ENCODE measurements around the gene GCSH. TPM values are rescaled to one million over a fixed set of nuclear protein-coding genes. Genes with fewer than 3 reads are reported as not detected.

GCSH gene
- total RNA-seq, 1 experiment from 2014 or later, result 35.0 TPM

DNA sequence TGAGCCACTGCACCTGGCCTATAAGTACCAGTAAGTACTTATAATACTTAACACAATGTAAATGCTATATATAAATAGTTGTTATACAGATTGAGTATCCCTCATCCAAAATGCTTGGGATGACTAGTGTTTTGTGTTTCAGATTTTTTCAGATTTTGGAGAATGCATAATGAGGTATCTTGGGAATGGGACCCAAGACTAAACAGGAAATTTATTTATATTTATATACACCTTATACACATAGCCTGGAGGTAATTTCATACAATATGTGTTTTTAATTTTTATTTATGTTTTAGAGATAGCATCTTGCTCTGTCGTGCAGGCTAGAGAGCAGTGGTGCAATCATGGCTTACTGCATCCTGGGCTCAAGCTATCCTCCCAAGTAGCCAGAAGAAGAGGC lies 9.8 kb upstream of the GCSH start:
- no peak for DNase-seq (ENCODE audit: low read depth)

GRCh38 chr16:81101702-81102101 lies 5.5 kb upstream of the GCSH start:
- DNase-seq (ENCODE audit: low read depth), result no peak

DNA sequence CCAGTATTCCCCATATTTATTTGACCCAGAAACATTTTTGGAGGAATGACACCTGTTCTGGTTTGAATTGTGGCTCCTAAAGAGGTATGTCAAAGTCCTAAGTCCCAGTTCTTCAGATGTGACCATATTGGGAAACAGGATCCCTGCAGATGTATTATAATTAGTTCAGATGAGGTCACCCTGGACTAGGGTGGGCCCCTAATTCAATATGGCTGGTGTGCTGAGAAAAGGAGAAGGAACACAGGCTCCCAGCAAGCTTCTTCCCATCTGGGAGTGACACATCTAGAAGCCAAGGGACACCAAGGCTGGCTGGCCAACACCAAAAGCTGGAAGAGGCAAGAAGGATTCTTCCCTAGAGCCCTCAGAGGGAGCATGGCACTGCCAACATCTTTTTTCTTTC lies 3.8 kb upstream of the GCSH start:
- DNase-seq (ENCODE audit: low read depth), result no peak

DNA sequence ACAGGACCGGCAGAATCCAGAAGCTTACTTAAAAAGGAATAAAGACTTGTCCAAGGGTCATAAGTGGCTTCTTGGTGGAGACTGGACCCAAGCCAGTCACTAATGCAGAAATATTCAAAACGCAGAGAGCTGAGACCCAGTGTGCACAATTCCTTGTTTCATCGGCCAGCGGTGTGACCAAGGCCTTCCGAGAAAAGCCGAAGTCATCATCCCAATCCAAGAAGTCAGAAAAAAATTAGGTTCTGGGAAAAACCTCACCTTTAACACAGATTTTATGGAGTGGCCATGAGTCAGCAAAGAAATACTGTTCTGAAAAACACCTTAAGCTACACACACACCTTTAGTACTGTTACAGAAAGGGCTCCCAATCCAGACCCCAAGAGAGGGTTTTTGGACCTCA lies 1.0 kb upstream of the GCSH start:
- no peak for DNase-seq (ENCODE audit: low read depth)

DNA sequence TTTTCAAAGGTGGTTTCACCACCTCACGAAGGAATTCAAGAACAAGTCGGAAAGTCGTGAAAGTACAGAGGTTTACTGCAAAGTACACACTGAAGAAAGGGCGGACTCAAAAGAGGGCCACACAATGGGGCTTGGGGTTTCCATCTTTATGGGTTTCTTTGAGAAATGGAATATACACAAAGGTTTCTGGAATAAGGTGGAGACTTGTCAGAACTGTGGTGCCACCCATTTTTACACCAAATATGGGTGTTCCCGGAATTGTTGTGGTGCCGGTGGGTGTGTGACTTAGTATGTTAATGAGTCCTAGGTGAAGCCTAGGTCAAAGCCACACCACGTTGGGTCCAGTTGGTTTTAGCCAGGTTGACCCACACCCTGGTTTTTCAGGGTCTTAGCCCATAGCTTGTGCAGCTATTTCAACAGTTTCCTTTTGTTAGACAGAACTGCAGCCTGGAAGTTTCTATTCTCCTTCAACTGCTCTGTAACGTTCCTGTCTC lies 567 bp upstream of the GCSH start:
- no peak for DNase-seq (ENCODE audit: low read depth)

GRCh38 chr16:81095653-81095952 lies 592 bp downstream of the GCSH start:
- DNase-seq (ENCODE audit: low read depth), result no peak

DNA sequence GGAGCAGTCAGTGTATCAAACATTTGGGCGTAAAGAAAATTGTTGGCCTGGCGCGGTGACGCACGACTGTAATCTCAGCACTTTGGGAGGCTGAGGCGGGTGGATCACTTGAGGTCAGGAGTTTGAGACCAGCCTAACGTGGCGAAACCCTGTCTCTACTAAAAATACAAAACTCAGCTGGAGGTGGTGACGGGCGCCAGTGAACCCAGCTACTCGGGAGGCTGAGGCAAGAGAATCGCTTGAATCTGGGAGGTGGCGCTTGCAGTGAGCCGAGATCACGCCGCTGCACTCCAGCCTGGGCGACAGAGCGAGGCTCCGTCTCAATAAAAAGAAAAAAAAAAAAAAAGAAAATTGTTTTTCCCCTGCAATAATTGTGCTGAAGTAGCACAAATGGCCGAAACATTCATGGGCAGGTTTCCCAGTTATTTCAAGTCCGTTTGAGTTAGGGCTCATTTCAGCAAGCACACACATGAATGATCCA lies 1.4 kb downstream of the GCSH start:
- peak; percentile 1 for DNase-seq (ENCODE audit: low read depth)

DNA sequence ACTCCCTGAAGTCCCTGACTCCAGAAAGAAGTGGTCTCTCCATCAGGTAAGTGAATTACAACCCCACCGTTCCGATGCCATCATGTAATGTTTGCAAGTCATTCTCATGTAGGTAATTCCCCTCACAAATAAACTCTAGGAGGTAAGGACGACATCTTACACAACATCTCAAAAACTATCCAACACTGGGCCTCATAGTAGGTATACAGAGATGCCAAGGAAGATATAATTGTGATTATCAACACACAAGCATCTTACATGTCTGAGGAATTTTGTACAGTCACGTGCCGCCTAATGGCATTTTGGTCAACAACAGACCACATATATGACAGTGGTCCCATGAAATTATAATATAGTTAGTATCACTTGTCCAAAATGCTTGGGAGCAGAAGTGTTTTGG lies 7.4 kb downstream of the GCSH start:
- DNase-seq (ENCODE audit: low read depth), result no peak

DNA sequence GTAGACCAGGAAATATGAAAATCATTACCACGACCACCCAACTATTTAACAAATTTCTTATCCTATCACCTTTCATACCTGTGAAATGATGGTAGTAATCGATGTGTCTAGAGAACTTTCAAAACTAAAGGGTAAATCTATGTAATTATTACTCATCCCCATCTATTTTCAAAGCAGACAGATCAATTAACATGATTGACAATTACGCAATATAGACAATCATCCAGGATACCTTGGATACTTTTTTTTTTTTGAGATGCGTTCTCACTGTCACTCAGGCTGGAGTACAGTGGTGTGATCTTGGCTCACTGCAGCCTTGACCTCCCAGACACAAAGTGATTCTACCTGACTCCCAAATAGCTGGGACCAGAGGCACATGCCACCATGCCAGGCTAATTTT lies 15.2 kb downstream of the GCSH start:
- DNase-seq (ENCODE audit: low read depth), result no peak

DNA sequence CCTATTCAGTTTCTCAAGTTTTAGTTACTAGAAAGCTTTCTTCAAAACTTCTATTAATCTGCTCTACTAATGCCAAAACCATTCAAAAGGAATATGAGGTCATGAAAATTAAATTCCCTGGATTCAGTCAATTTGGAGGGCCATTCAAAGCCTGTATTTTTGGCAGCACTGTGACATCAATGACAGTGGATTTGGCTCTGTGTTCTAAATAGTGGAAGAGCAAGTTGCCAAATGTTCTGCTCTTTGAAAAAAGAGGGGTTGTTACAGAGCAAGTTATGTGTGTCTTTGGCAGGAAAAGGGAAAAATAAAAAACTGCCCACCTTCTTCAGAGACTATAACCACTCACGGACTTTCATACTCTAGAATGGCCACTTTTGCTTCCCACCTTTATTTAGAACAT lies 16.0 kb downstream of the GCSH start:
- DNase-seq (ENCODE audit: low read depth), result no peak

DNA sequence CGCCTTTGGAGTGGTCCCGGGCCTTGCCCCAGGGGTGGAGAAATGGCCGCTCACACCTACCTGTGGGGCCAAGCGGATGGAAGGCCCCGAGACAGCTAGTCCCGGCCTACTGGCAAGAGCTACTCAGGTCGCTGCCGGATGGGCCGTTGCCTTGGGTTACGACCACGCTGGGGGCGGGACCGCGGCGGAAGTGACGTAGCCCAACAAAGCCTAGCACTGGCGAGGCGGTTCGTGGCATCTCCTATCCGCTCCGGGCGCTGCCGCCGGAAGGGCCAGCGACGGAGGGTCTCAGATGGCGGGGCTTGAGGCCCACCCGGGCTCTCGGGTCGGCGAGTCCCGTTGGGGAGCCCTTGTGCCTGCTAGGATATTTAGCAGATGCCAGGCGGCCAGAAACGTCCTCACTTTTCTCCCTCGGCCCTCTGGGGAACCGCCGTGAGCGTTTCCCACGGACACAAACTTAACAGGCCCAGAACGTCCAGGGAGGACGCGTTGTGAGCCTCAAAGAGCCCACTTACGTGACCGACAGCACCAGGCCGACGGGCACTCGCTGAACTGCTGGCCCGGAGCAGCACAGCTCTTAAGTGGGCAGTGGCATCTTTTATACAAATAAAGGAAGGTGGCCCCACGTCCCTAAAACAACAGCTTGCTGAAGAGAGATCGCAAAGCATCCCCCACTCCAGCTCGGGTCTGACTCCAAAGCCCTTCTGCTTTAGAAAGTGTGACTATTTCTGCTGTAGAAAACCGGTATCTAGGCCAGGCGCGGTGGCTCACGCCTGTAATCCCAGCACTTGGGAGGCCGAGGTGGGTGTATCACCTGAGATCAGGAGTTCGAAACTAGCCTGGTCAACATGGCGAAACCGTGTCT lies 18.9 kb downstream of the GCSH start, which contains the start of gene C16orf46:
TSS of gene C16orf46 (minus strand) at position 163 of the 865 bp plus-strand sequence. CDS start 13,283 bp downstream, outside the sequence.
- DNase-seq (ENCODE audit: low read depth), result peak; percentile 92

DNA sequence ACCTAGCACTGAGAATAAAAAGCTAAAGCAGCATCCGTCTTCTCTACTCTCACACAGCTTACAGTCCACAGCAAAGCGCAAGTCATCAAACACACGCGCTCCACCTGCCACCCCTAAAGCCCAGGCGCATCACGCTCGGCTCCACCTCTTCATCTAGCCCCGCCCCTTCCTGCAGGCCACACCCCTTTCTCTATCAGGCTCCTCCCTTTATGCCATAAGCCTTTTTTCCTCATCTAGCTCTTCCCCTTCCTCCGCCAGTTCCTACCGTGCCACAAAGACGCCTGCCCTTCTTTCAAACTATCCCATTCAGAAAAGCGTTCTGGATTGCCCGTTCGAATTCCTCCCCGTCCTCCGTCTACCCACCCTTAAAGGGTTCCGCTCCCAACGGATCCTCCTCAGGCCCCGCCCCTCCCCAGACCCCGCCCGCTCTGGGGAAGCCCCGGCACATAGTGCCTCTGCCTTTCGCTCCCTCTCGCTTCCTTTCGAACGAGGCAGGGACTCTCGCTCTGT lies 19.6 kb downstream of the GCSH start:
- DNase-seq (ENCODE audit: low read depth), result peak; percentile 80

- DNase-seq (ENCODE audit: low read depth), result no peak
These were observed 22.4 kb downstream of the GCSH start for GRCh38 chr16:81073560-81074330.

DNA sequence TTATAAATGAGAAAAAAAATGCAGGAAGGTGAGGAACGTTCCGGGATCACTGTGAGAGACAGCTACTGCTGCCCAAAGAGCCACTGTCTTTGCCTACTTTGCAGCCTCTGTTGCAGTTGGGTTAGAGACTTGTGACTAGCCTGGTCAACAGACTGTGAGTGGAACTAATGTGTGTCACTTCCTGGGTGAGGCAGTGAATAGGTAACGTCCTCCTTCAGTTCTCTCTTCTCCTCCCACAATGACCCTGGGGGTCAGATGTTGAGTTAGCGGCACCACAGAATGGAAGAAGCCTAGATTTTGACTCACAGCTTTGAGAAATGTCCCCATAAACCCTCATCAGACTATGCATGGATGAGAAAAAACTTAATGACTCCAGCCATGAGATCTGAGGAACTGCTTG lies 24.4 kb downstream of the GCSH start:
- peak; percentile 26 for DNase-seq (ENCODE audit: low read depth)

GRCh38 chr16:81070979-81071378 lies 25.2 kb downstream of the GCSH start:
- no peak for DNase-seq (ENCODE audit: low read depth)

DNA sequence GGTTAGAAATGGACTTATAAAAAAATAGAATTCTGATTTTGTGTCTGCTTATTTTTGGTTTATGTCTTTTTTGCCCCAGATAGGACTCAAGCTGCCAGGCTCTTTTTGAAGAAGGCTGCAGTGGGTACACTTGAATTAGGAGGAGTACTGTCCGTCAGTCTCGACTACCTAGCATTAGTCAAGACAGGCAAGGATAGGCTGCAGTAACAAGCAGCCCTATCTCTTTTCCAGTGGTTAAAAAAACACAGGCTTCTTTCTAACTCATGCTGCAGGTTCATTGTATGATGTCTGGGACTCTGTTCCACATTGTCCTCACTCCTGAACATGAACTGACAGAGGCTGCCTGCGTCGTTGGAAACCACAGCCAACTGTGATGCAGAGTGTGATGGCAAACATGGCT lies 27.1 kb downstream of the GCSH start:
- no peak for DNase-seq (ENCODE audit: low read depth)

- peak; percentile 66 for DNase-seq (ENCODE audit: low read depth)
These were observed 29.0 kb downstream of the GCSH start for GRCh38 chr16:81067166-81067565.

DNA sequence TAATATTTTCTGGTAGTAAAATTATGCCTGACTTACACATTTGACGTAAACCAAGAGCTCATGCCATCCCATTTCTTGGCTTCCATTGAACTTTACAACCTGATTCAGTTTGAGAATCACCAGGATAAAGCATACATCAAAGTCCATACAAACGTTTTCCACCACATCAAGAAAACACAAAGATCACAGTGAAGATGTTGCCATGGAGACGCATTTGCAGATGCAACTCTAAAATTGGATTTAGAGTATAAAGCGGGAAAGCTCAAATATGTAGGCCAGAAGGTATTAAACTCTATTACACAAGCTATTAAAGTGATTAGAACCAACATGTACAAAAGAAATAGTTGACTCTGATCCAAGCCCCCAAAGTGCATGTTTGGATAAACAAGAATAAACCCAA lies 29.5 kb downstream of the GCSH start:
- DNase-seq (ENCODE audit: low read depth), result peak; percentile 27

DNA sequence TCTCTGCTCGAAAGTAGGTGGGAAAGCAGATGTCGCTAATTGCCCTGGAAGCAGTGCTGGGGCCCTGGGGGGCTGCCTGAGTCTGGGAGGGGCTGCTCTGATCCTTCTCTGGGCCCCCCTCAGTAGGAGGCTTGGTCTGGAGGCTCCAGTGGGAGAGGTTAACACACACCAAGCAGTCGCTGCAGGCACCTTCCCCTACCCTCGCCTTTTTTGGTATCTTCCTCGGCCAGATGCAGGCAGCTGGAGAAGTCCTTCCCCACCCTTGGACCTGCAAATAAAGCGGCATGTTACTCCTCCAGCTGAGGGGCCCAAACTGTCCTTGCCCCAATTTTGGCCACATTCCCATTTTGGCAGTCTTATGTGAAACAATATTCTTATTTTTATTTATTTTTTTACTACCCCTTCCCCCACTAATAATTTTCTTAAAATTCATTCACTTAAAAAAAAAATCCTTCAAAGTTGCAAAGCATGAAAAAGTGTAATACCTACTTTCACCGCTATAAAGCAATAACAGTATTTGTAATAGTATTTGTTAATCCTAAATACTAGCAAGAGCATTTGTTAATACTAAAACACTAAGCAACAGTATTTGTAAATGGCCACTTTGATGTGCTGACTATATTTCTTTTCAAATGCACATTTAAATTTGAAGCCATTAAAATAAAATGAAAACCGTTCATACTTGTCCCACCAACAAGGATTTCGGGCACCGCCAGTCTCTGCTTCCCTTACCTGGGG lies 34.2 kb downstream of the GCSH start:
- no peak for DNase-seq (ENCODE audit: low read depth)

DNA sequence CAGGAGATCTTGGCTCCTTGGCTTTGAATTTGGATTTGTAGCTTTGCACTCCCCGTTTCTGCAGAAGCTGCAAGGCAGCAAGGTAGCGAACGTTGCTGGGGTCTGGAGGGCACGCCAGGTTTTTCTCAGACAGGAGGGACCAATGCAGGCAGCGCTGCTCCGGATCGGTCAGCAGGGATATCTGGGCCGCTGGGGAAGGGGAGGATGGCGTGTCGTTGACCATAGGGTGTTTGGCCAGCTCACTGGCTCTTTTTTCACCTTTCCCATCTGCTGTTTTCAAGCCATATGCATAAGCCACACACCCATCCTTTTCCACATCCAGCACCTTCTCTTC lies 34.9 kb downstream of the GCSH start:
- DNase-seq (ENCODE audit: low read depth), result no peak

DNA sequence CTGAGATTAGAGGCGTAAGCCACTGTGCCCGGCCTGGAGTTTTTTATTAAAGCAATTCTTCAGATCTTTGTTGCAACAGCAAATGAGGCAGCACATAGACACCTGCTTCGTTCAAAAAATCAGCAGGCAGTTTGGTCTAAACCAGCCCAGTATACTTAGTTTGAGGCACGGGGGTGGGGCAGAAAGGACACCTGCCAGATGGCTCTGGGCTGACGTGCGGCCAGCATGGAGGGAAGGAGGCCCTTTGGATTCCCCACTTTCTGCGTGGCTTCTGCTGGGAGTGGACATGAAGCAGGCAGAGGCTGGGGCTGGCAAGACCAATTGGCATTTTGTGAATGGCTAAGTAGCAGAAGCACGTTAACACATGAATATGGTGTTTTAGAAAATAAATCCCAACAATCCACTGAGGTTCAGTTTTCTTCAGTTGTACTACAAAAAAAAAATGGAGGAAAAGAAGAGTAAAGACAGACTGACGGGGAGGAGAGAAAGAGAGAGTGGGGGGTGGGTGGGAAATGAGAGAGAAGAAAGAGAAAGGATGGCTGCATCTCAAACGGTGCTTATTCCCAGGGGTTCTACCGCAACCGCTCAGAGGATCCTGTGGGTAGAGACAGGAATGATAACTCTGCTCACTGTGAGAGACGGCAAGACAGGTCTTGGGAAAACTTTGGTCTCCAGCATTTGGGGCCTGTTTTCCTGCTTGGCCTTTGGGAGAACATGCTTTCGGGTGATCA lies 35.5 kb downstream of the GCSH start:
- no peak for DNase-seq (ENCODE audit: low read depth)
